ENCODE results near the gene TMEM125. TPM values are rescaled to one million over a fixed set of nuclear protein-coding genes. Genes with fewer than 3 reads are reported as not detected.

The TMEM125 gene
- total RNA-seq, 2 donors from 2014 or later = not detected

GRCh38 chr1:43296207-43296606 lies 26.4 kb downstream of the TMEM125 start:
- Mint-ChIP-seq H3K36me3 (ENCODE audit: insufficient read depth in 2 of 2) (no peaks in the 10 kb centered on the region), H3K27ac (peak overlapping the region; percentile 55), H3K4me3 (no peak overlapping the region), H3K9me3 (no peaks in the 10 kb centered on the region), H3K4me1 (ENCODE audit: low read depth) (peaks cover 18% of the 10 kb centered on the region), H3K27me3 (ENCODE audit: low read depth) (no peaks in the 10 kb centered on the region)
- no peak for DNase-seq
- no peak for ATAC-seq (replicated peaks in 1 of 2)

GRCh38 chr1:43298055-43298454 lies 28.3 kb downstream of the TMEM125 start:
- no peak for DNase-seq
- no peak overlapping the region for H3K27ac Mint-ChIP-seq
- peaks cover 18% of the 10 kb centered on the region for H3K4me1 Mint-ChIP-seq (ENCODE audit: low read depth)
- ATAC-seq (replicated peaks in 1 of 2) = no peak
- no peaks in the 10 kb centered on the region for H3K27me3 Mint-ChIP-seq (ENCODE audit: low read depth)
- no peaks in the 10 kb centered on the region for H3K9me3 Mint-ChIP-seq
- H3K4me3 Mint-ChIP-seq = no peak overlapping the region
- H3K36me3 Mint-ChIP-seq (ENCODE audit: insufficient read depth in 2 of 2) = no peaks in the 10 kb centered on the region

GRCh38 chr1:43299101-43299500 lies 29.3 kb downstream of the TMEM125 start:
- no peak for ATAC-seq (replicated peaks in 1 of 2)
- Mint-ChIP-seq H3K27ac (no peak overlapping the region), H3K36me3 (ENCODE audit: insufficient read depth in 2 of 2) (no peaks in the 10 kb centered on the region), H3K9me3 (no peaks in the 10 kb centered on the region), H3K27me3 (ENCODE audit: low read depth) (no peaks in the 10 kb centered on the region), H3K4me3 (no peak overlapping the region), H3K4me1 (ENCODE audit: low read depth) (peaks cover 18% of the 10 kb centered on the region)
- DNase-seq = no peak

GRCh38 chr1:43300378-43301094 lies 30.8 kb downstream of the TMEM125 start, which contains the start of gene TIE1:
Gene TIE1, plus strand, starts transcription at chr1:43300982. Its CDS starts 90 bp downstream, at chr1:43301072.
- ATAC-seq (replicated peaks in 1 of 2) = no peak
- Mint-ChIP-seq H3K4me3 (no peak within 1 kb of the TSS), H3K27me3 (ENCODE audit: low read depth) (no peaks in the 10 kb centered on the region), H3K27ac (no peak within 1 kb of the TSS), H3K9me3 (no peaks in the 10 kb centered on the region), H3K36me3 (ENCODE audit: insufficient read depth in 2 of 2) (no peaks in the 10 kb centered on the region), H3K4me1 (ENCODE audit: low read depth) (peaks cover 8% of the 10 kb centered on the region)
- no peak for DNase-seq

- no peak for ATAC-seq (replicated peaks in 1 of 2)
- no peaks in the 10 kb centered on the region for H3K4me1 Mint-ChIP-seq (ENCODE audit: low read depth)
- H3K27me3 Mint-ChIP-seq (ENCODE audit: low read depth) = no peaks in the 10 kb centered on the region
- H3K36me3 Mint-ChIP-seq (ENCODE audit: insufficient read depth in 2 of 2) = no peaks in the 10 kb centered on the region
- H3K27ac Mint-ChIP-seq = no peak overlapping the region
- H3K9me3 Mint-ChIP-seq = no peaks in the 10 kb centered on the region
- no peak overlapping the region for H3K4me3 Mint-ChIP-seq
- DNase-seq = no peak
Observed at GRCh38 chr1:43302201-43302600, 32.4 kb downstream of the TMEM125 start.

GRCh38 chr1:43302721-43303470 lies 33.1 kb downstream of the TMEM125 start:
- no peak for DNase-seq
- H3K36me3 Mint-ChIP-seq (ENCODE audit: insufficient read depth in 2 of 2) = no peaks in the 10 kb centered on the region
- H3K27ac Mint-ChIP-seq = no peak overlapping the region
- no peaks in the 10 kb centered on the region for H3K27me3 Mint-ChIP-seq (ENCODE audit: low read depth)
- no peak overlapping the region for H3K4me3 Mint-ChIP-seq
- ATAC-seq (replicated peaks in 1 of 2) = no peak
- no peaks in the 10 kb centered on the region for H3K9me3 Mint-ChIP-seq
- no peaks in the 10 kb centered on the region for H3K4me1 Mint-ChIP-seq (ENCODE audit: low read depth)

GRCh38 chr1:43303471-43304313 lies 33.9 kb downstream of the TMEM125 start:
- Mint-ChIP-seq H3K4me1 (ENCODE audit: low read depth) (no peaks in the 10 kb centered on the region), H3K27ac (no peak overlapping the region), H3K9me3 (no peaks in the 10 kb centered on the region), H3K4me3 (no peak overlapping the region), H3K27me3 (ENCODE audit: low read depth) (no peaks in the 10 kb centered on the region), H3K36me3 (ENCODE audit: insufficient read depth in 2 of 2) (no peaks in the 10 kb centered on the region)
- ATAC-seq (replicated peaks in 1 of 2) = no peak
- DNase-seq = no peak

- Mint-ChIP-seq H3K27ac (no peak overlapping the region), H3K27me3 (ENCODE audit: low read depth) (no peaks in the 10 kb centered on the region), H3K36me3 (ENCODE audit: insufficient read depth in 2 of 2) (no peaks in the 10 kb centered on the region), H3K9me3 (no peaks in the 10 kb centered on the region), H3K4me1 (ENCODE audit: low read depth) (no peaks in the 10 kb centered on the region), H3K4me3 (no peak overlapping the region)
- DNase-seq (no peak), ATAC-seq (replicated peaks in 1 of 2) (no peak)
Observed at GRCh38 chr1:43304314-43304681, 34.5 kb downstream of the TMEM125 start.

- H3K27me3 Mint-ChIP-seq (ENCODE audit: low read depth) = no peaks in the 10 kb centered on the region
- H3K9me3 Mint-ChIP-seq = no peaks in the 10 kb centered on the region
- H3K4me3 Mint-ChIP-seq = no peak overlapping the region
- ATAC-seq (replicated peaks in 1 of 2) (no peak), DNase-seq (no peak)
- no peak overlapping the region for H3K27ac Mint-ChIP-seq
- H3K36me3 Mint-ChIP-seq (ENCODE audit: insufficient read depth in 2 of 2) = no peaks in the 10 kb centered on the region
- H3K4me1 Mint-ChIP-seq (ENCODE audit: low read depth) = no peaks in the 10 kb centered on the region
Observed at GRCh38 chr1:43304771-43305300, 35.1 kb downstream of the TMEM125 start.

- Mint-ChIP-seq H3K27ac (no peak overlapping the region), H3K4me3 (no peak overlapping the region), H3K36me3 (ENCODE audit: insufficient read depth in 2 of 2) (no peaks in the 10 kb centered on the region), H3K4me1 (ENCODE audit: low read depth) (no peaks in the 10 kb centered on the region), H3K9me3 (no peaks in the 10 kb centered on the region), H3K27me3 (ENCODE audit: low read depth) (no peaks in the 10 kb centered on the region)
- DNase-seq (no peak), ATAC-seq (replicated peaks in 1 of 2) (no peak)
Observed at GRCh38 chr1:43305461-43305860, 35.7 kb downstream of the TMEM125 start.

- Mint-ChIP-seq H3K4me3 (no peak overlapping the region), H3K27ac (no peak overlapping the region), H3K36me3 (ENCODE audit: insufficient read depth in 2 of 2) (no peaks in the 10 kb centered on the region), H3K4me1 (ENCODE audit: low read depth) (no peaks in the 10 kb centered on the region), H3K27me3 (ENCODE audit: low read depth) (no peaks in the 10 kb centered on the region), H3K9me3 (no peaks in the 10 kb centered on the region)
- ATAC-seq (replicated peaks in 1 of 2) (no peak), DNase-seq (no peak)
Observed at GRCh38 chr1:43305926-43306687, 36.3 kb downstream of the TMEM125 start.

GRCh38 chr1:43306688-43307457 lies 37.1 kb downstream of the TMEM125 start:
- Mint-ChIP-seq H3K27ac (no peak overlapping the region), H3K4me3 (no peak overlapping the region), H3K4me1 (ENCODE audit: low read depth) (no peaks in the 10 kb centered on the region), H3K9me3 (no peaks in the 10 kb centered on the region), H3K27me3 (ENCODE audit: low read depth) (no peaks in the 10 kb centered on the region), H3K36me3 (ENCODE audit: insufficient read depth in 2 of 2) (no peaks in the 10 kb centered on the region)
- no peak for DNase-seq
- no peak for ATAC-seq (replicated peaks in 1 of 2)

All from activated T-cell treated with anti-CD3 and anti-CD28 coated beads, Interleukin-2, amount 50 U/mL, for 72 hours (primary cell).